Cardiac fibroblast (primary cell): ENCODE data around the gene PAFAH1B2.
"Not testable (repeated sequence)": the region's sequence is repeated elsewhere in the genome, so short reads cannot be mapped to it uniquely, and the experiment has no call there.

Experiments
- DNase-seq, 2 donors: peaks; one replicate each; pipeline versions ENCODE4 v3.0.0 to v3.0.0-alpha.2; 2010; ENCODE audit warnings: low read depth in 2 of 2
- H3K4me3 ChIP-seq, 2 donors: replicated peaks in 1 of 2; 1 replicate in 1 of 2; 2 replicates in 1 of 2; pipeline ENCODE4 v1.5.1; 2011; ENCODE audit warnings: low read depth in 2 of 2, low read length in 2 of 2, mild to moderate bottlenecking in 2 of 2, moderate library complexity in 1 of 2
- CTCF ChIP-seq: IDR thresholded peaks from one replicate; pipeline ENCODE4 v1.5.1; 2011; ENCODE audit warnings: low read depth, mild to moderate bottlenecking, low read length, inconsistent platforms

PAFAH1B2 gene

GRCh38 chr11:117130879-117131278 lies 13.2 kb upstream of the PAFAH1B2 start:
- DNase-seq, result no peak
- no peak overlapping the region for H3K4me3 ChIP-seq
- no peak for TF ChIP-seq CTCF

GRCh38 chr11:117134431-117134830 lies 9.7 kb upstream of the PAFAH1B2 start:
- no peak for TF ChIP-seq CTCF
- H3K4me3 ChIP-seq, result no peak overlapping the region
- no peak for DNase-seq

- not testable (repeated sequence) for H3K4me3 ChIP-seq, DNase-seq
These were observed 9.1 kb upstream of the PAFAH1B2 start for GRCh38 chr11:117134979-117135378.

GRCh38 chr11:117137223-117138086 lies 6.6 kb upstream of the PAFAH1B2 start:
- not testable (repeated sequence) for DNase-seq, H3K4me3 ChIP-seq

- H3K4me3 ChIP-seq, result peak overlapping the region; percentile 74 to 84
- TF ChIP-seq CTCF, result no peak
- DNase-seq, result peak; percentile 59 to 62
These were observed 697 bp upstream of the PAFAH1B2 start for GRCh38 chr11:117143390-117143789.

- no peak for TF ChIP-seq CTCF
- peak overlapping the region; percentile 74 to 84 for H3K4me3 ChIP-seq
- DNase-seq, result peak; percentile 78
These were observed 648 bp downstream of the PAFAH1B2 start for GRCh38 chr11:117144477-117145392.

GRCh38 chr11:117145393-117145761 lies 1.3 kb downstream of the PAFAH1B2 start:
- DNase-seq, result peak; percentile 53 to 56
- peak overlapping the region; percentile 74 to 84 for H3K4me3 ChIP-seq
- peak; percentile 20 for TF ChIP-seq CTCF
